Esophagus squamous epithelium (tissue), 5 donors: ENCODE data around the gene SRGAP1. TPM values are rescaled to one million over a fixed set of nuclear protein-coding genes. Genes with fewer than 3 reads are reported as not detected.

Source experiments
- DNase-seq: peaks from one replicate; lab custom pipeline; 2025; lab: John Stamatoyannopoulos, UW
- H3K27ac ChIP-seq, 4 donors: fragments of 200-600 bp; sonication (generic); one replicate each; pipeline ENCODE4 v1.5.1; 2016 to 2019; ENCODE audit warnings: mild to moderate bottlenecking in 1 of 4
- H3K27me3 ChIP-seq, 4 donors: fragments of 200-600 bp; sonication (generic); 1 replicate in 3 of 4; 2 replicates in 1 of 4; pipeline versions ENCODE4 v1.5.1 to v1.6.0; 2017 to 2021; ENCODE audit warnings: antibody characterized with exemption in 1 of 4
- H3K36me3 ChIP-seq, 3 donors: fragments of 200-600 bp; sonication (generic); one replicate each; pipeline ENCODE4 v1.5.1; 2016 to 2019
- H3K4me1 ChIP-seq, 3 donors: fragments of 200-600 bp; sonication (generic); one replicate each; pipeline ENCODE4 v1.5.1; 2017 to 2019
- H3K4me3 ChIP-seq, 4 donors: fragments of 200-600 bp; sonication (generic); 1 replicate in 3 of 4; 2 replicates in 1 of 4; pipeline ENCODE4 v1.5.1; 2016 to 2019; ENCODE audit warnings: mild to moderate bottlenecking in 2 of 4, moderate library complexity in 1 of 4
- H3K9me3 ChIP-seq, 3 donors: fragments of 200-600 bp; sonication (generic); one replicate each; pipeline ENCODE4 v1.5.1; 2016 to 2019
- CTCF ChIP-seq, 6 experiments: fragments of 450-650 bp in 4 of 6; fragments of 200-600 bp in 2 of 6; sonication (generic) in 2 of 6; IDR thresholded peaks; one replicate each; pipeline ENCODE4 v1.5.1; 2016 to 2019; ENCODE audit warnings: antibody characterized with exemption in 6 of 6, mild to moderate bottlenecking in 4 of 6, moderate library complexity in 4 of 6
- POLR2A ChIP-seq, 4 donors: fragments of 450-650 bp; IDR thresholded peaks; one replicate each; pipeline ENCODE4 v1.6.1; 2017; ENCODE audit warnings: antibody characterized with exemption in 4 of 4, mild to moderate bottlenecking in 4 of 4, moderate library complexity in 3 of 4
- WGBS, 2 donors: methylation state at CpG; one replicate each; pipeline ENCODE4 v1.1.5; 2018; 5-methylcytosine and 5-hydroxymethylcytosine counted together
- intact Hi-C: fragments of 100-400 bp; cut with DNase I; formaldehyde crosslinking; loops from one replicate; pipeline ENCODE4 v1.15.0; 2022
- total RNA-seq, 4 donors: library from RNA; depleted of rRNA; stranded (reverse); fragments of >200 nt; gene quantifications; one replicate each; pipeline ENCODE4 v1.1.0, GENCODE V29; 2016
- donor health status: DM: yes; HTN: yes; CAD: no.

The SRGAP1 gene
- total RNA-seq, 4 donors from 2014 or later = 2.0 to 5.3 (median 3.6) TPM

GRCh38 chr12:64147011-64147631, 302.6 kb downstream of the SRGAP1 start:
- WGBS, 2 donors = 68 to 70% methylated on average over 20 to 21 of the region's 21 CpGs
- intact Hi-C loops = no loop called here
- DNase-seq = no peak
- no peaks in the 10 kb centered on the region for H3K27me3 ChIP-seq
- no peak overlapping the region for H3K27ac ChIP-seq
- H3K4me1 ChIP-seq = peaks cover 0 to 5% (median 0%) of the 10 kb centered on the region in 3 donors
- H3K36me3 ChIP-seq = peaks cover 0 to 14% (median 0%) of the 10 kb centered on the region in 3 donors
- no peak overlapping the region for H3K4me3 ChIP-seq
- TF ChIP-seq POLR2A (IDR thresholded peaks at IDR 0.05) (no peak), CTCF (IDR thresholded peaks at IDR 0.05) (no peak)
- H3K9me3 ChIP-seq = no peaks in the 10 kb centered on the region

GRCh38 chr12:64147875-64148274, 303.4 kb downstream of the SRGAP1 start:
- no peak overlapping the region for H3K27ac ChIP-seq
- TF ChIP-seq POLR2A (IDR thresholded peaks at IDR 0.05) (no peak), CTCF (IDR thresholded peaks at IDR 0.05) (no peak)
- no peaks in the 10 kb centered on the region for H3K9me3 ChIP-seq
- intact Hi-C loops = no loop called here
- peaks cover 0 to 8% (median 0%) of the 10 kb centered on the region in 3 donors for H3K36me3 ChIP-seq
- H3K27me3 ChIP-seq = no peaks in the 10 kb centered on the region
- no peak overlapping the region for H3K4me3 ChIP-seq
- no peaks in the 10 kb centered on the region for H3K4me1 ChIP-seq
- WGBS, 2 donors = 80 to 82% methylated on average over 2 of the region's 2 CpGs
- DNase-seq = no peak

GRCh38 chr12:64154677-64155076, 310.2 kb downstream of the SRGAP1 start:
- H3K4me3 ChIP-seq = no peak overlapping the region
- TF ChIP-seq CTCF (IDR thresholded peaks at IDR 0.05) = no peak
- no peak for TF ChIP-seq POLR2A (IDR thresholded peaks at IDR 0.05)
- 78 to 85% methylated on average over 2 of the region's 2 CpGs for WGBS, 2 donors
- H3K9me3 ChIP-seq = no peaks in the 10 kb centered on the region
- no peaks in the 10 kb centered on the region for H3K4me1 ChIP-seq
- DNase-seq = no peak
- no peaks in the 10 kb centered on the region for H3K27me3 ChIP-seq
- H3K36me3 ChIP-seq = no peaks in the 10 kb centered on the region
- no peak overlapping the region for H3K27ac ChIP-seq
- intact Hi-C loops = no loop called here

- Histone ChIP-seq H3K27ac (no peak overlapping the region), H3K4me1 (peaks cover 0 to 8% (median 0%) of the 10 kb centered on the region in 3 donors), H3K9me3 (no peaks in the 10 kb centered on the region), H3K4me3 (no peak overlapping the region), H3K27me3 (no peaks in the 10 kb centered on the region), H3K36me3 (no peaks in the 10 kb centered on the region)
- intact Hi-C loops = no loop called here
- 90 to 94% methylated on average over 2 of the region's 2 CpGs for WGBS, 2 donors
- DNase-seq = no peak
- no peak for TF ChIP-seq CTCF (IDR thresholded peaks at IDR 0.05)
- TF ChIP-seq POLR2A (IDR thresholded peaks at IDR 0.05) = no peak
Observed at GRCh38 chr12:64157110-64157509, 312.6 kb downstream of the SRGAP1 start.

- intact Hi-C loops = no loop called here
Observed at GRCh38 chr12:64160021-64160710, 315.7 kb downstream of the SRGAP1 start.

More at GRCh38 chr12:64160021-64160710, 315.7 kb downstream of the SRGAP1 start:
- no peak overlapping the region for H3K27ac ChIP-seq
- no peak overlapping the region for H3K4me3 ChIP-seq
- no peak for TF ChIP-seq POLR2A (IDR thresholded peaks at IDR 0.05)
- no peak for TF ChIP-seq CTCF (IDR thresholded peaks at IDR 0.05)
- WGBS, 2 donors = 18 to 39% methylated on average over 2 of the region's 2 CpGs
- H3K27me3 ChIP-seq = no peaks in the 10 kb centered on the region
- H3K4me1 ChIP-seq = peaks cover 0 to 8% (median 0%) of the 10 kb centered on the region in 3 donors
- no peaks in the 10 kb centered on the region for H3K36me3 ChIP-seq
- DNase-seq = no peak
- no peaks in the 10 kb centered on the region for H3K9me3 ChIP-seq
